GM13976 (cell line): ENCODE results near the gene LAPTM4A.

Experiments used
- DNase-seq: peaks from one replicate; pipeline ENCODE4 v3.0.0; 2012; ENCODE audit warnings: low spot score
- in situ Hi-C: fragments of 300-500 bp; cut with MboI; formaldehyde crosslinking; loops from one replicate; pipeline ENCODE4 v1.12.0; 2022; ENCODE audit warnings: low sequenced_read_pairs, mixed read lengths, inconsistent platforms; ENCODE audit not compliant: unreplicated experiment
- TF ChIP-seq, protein P1 (sequence below): IDR thresholded peaks from 2 replicates; pipeline ENCODE4 v1.5.1; 2012; ENCODE audit warnings: borderline replicate concordance, mild to moderate bottlenecking; ENCODE audit not compliant: insufficient read depth; ENCODE audit errors: extremely low read depth, missing control alignments, control extremely low read depth

The LAPTM4A gene

GRCh38 chr2:20062615-20063545 lies 11.5 kb upstream of the LAPTM4A start:
- TF ChIP-seq, protein P1, sequence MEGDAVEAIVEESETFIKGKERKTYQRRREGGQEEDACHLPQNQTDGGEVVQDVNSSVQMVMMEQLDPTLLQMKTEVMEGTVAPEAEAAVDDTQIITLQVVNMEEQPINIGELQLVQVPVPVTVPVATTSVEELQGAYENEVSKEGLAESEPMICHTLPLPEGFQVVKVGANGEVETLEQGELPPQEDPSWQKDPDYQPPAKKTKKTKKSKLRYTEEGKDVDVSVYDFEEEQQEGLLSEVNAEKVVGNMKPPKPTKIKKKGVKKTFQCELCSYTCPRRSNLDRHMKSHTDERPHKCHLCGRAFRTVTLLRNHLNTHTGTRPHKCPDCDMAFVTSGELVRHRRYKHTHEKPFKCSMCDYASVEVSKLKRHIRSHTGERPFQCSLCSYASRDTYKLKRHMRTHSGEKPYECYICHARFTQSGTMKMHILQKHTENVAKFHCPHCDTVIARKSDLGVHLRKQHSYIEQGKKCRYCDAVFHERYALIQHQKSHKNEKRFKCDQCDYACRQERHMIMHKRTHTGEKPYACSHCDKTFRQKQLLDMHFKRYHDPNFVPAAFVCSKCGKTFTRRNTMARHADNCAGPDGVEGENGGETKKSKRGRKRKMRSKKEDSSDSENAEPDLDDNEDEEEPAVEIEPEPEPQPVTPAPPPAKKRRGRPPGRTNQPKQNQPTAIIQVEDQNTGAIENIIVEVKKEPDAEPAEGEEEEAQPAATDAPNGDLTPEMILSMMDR = no peak
- in situ Hi-C loops = no loop called here
- DNase-seq = no peak

- in situ Hi-C loops = no loop called here
- TF ChIP-seq, protein P1 = no peak
- DNase-seq = no peak
Measured at GRCh38 chr2:20061940-20062339, 10.5 kb upstream of the LAPTM4A start.

DNA sequence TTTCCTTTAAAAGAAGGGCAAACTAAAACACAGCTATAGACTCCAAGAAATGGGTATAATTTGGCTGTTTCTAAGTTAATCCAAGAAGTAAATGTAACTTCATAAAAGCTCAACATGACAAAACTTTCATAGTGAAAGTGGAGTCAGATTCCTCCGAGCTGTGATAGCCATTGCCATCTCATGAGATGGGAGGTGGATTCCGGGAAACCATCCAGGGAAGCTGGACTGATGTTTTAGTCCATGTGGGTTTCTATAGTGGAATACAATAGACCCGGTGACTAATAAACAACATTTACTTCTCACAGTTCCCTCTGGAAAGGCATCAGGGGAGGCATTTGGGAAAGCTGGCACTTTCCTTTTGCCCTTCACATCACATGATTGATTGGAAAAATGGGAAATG lies 10.0 kb upstream of the LAPTM4A start:
- no peak for DNase-seq
- in situ Hi-C loops = no loop called here
- TF ChIP-seq, protein P1 = no peak

DNA sequence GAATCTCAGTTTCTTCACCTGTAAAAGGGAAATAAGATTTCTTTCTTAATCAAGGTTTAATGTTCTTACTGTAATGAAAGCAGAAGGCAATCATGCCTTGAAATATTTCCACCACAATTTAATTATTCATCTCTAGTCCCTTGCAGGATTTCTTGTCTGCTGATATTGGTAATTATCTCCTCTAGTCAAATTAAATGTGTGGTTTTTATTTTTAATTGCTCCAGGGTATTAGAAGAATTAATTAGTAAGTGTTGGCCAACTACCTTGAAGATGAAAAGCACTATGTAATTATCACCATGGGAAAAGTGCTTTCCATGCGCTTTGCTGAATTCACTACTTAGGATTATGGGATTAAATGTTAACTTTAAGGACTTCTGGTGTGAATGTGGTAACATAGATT lies 8.7 kb upstream of the LAPTM4A start:
- DNase-seq = no peak
- in situ Hi-C loops = no loop called here
- TF ChIP-seq, protein P1 = no peak

DNA sequence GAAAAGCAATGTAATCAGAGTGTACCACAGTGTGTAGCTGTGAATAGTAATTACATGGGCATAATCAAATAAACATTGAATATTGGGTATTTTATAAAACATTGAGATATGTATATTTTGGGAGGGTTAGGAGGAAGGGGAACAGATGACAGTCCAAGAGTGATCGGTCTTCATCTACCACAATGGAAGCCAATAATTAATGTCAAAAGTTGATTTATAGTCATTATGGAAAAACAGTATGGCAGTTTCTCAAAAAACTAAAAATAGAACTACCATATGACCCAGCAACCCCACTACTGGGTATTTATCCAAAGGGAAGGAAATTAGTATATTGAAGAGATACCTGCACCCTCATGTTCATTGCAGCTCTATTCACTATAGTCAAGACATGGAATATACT lies 5.8 kb upstream of the LAPTM4A start:
- in situ Hi-C loops = no loop called here
- TF ChIP-seq, protein P1 = no peak
- DNase-seq = no peak

DNA sequence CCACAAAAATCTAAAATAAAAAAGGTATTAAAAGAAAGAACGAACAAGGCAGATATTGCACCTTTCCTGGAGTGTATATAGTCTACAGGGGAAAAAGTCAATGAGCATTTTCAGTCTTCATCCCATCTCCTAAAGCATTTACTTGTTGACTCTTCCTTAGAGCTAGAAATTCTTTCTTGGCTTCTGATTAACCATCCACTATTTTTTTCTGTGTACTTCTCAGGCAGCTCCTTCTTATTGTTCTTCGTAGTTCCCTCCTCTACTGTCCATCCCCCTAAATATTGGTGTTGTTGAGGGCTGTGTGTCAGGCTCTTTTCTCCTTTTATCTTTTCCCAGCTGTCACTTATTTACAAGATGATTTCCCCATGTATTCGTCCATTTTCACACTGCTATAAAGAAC lies 3.5 kb upstream of the LAPTM4A start:
- in situ Hi-C loops = no loop called here
- TF ChIP-seq, protein P1 = no peak
- DNase-seq = no peak
